Aorta (tissue), 5 donors: Measurements from ENCODE around the gene ACSF3. TPM values are rescaled to one million over a fixed set of nuclear protein-coding genes. Genes with fewer than 3 reads are reported as not detected.

Experiments used
- ATAC-seq: fragments of 200-7000 bp; cut with Tn5 transposase; one replicate; pipeline ENCODE4 v1.9.1; 2022; ENCODE audit warnings: moderate library complexity; ENCODE audit not compliant: low FRiP score
- DNase-seq, 2 donors: peaks; one replicate each; pipeline ENCODE4 v3.0.0-alpha.2; 2020
- H3K27ac ChIP-seq, 2 donors: one replicate each; pipeline ENCODE4 v1.5.1; 2013; ENCODE audit warnings: low read length in 2 of 2, mild to moderate bottlenecking in 2 of 2, moderate library complexity in 2 of 2, control low read depth in 1 of 2, inconsistent platforms in 1 of 2, low read depth in 1 of 2
- H3K27me3 ChIP-seq, 2 donors: one replicate each; pipeline ENCODE4 v1.6.1; 2013; ENCODE audit warnings: control low read depth in 1 of 2, low read length in 1 of 2, mild to moderate bottlenecking in 1 of 2, moderate library complexity in 1 of 2; ENCODE audit not compliant: insufficient read depth in 2 of 2, control insufficient read depth in 1 of 2
- H3K36me3 ChIP-seq, 2 donors: one replicate each; pipeline ENCODE4 v1.6.1; 2013; ENCODE audit warnings: control low read depth in 1 of 2, low read length in 1 of 2, mild to moderate bottlenecking in 1 of 2; ENCODE audit not compliant: insufficient read depth in 2 of 2, control insufficient read depth in 1 of 2
- H3K4me1 ChIP-seq, 2 donors: one replicate each; pipeline ENCODE4 v1.6.1; 2013; ENCODE audit warnings: low read length in 2 of 2, control low read depth in 1 of 2, mild to moderate bottlenecking in 1 of 2, moderate library complexity in 1 of 2; ENCODE audit not compliant: insufficient read depth in 2 of 2, control insufficient read depth in 1 of 2
- H3K4me3 ChIP-seq, 2 donors: one replicate each; pipeline ENCODE4 v1.5.1; 2013; ENCODE audit warnings: low read length in 2 of 2, control low read depth in 1 of 2, mild to moderate bottlenecking in 1 of 2
- H3K9me3 ChIP-seq: one replicate; pipeline ENCODE4 v1.6.1; 2013; ENCODE audit warnings: mild to moderate bottlenecking, low read length; ENCODE audit not compliant: control insufficient read depth
- WGBS, 2 donors: extraction: QIAGEN DNeasy Blood & Tissue Kit; methylation state at CpG; one replicate each; pipeline ENCODE4 v1.1.7; 2013; 5-methylcytosine and 5-hydroxymethylcytosine counted together
- intact Hi-C, 2 donors: fragments of 100-400 bp; cut with DNase I; formaldehyde crosslinking; loops; one replicate each; pipeline versions ENCODE4 v1.14.2 to v1.15.0; 2022
- polyA plus RNA-seq, 2 donors: library from polyadenylated mRNA; stranded (reverse); fragments of 200-250 nt; gene quantifications; one replicate each; pipeline ENCODE4 v1.2.3, GENCODE V29; 2013
- total RNA-seq, 2 donors: library from RNA; stranded (reverse); fragmentation: NEBNext Ultra II Directional; extraction: Animal tissue kit (Norgen Biotek cat#: 25700); gene quantifications; one replicate each; pipeline ENCODE4 v1.2.1, GENCODE V29; 2021
- donor health status: healthy with polysubstance abuse.
- donor health status: Bipolar disorder and iron deficiency.
- donor health status: DM: no; HTN: no; CAD: no.
- donor health status: DM: no; HTN: no; CAD: no.
- donor health status: DM: yes; HTN: yes; CAD: no.

The ACSF3 gene
- total and polyA plus RNA-seq, 4 donors = 19.3 to 48.4 (median 26.6) TPM

DNA sequence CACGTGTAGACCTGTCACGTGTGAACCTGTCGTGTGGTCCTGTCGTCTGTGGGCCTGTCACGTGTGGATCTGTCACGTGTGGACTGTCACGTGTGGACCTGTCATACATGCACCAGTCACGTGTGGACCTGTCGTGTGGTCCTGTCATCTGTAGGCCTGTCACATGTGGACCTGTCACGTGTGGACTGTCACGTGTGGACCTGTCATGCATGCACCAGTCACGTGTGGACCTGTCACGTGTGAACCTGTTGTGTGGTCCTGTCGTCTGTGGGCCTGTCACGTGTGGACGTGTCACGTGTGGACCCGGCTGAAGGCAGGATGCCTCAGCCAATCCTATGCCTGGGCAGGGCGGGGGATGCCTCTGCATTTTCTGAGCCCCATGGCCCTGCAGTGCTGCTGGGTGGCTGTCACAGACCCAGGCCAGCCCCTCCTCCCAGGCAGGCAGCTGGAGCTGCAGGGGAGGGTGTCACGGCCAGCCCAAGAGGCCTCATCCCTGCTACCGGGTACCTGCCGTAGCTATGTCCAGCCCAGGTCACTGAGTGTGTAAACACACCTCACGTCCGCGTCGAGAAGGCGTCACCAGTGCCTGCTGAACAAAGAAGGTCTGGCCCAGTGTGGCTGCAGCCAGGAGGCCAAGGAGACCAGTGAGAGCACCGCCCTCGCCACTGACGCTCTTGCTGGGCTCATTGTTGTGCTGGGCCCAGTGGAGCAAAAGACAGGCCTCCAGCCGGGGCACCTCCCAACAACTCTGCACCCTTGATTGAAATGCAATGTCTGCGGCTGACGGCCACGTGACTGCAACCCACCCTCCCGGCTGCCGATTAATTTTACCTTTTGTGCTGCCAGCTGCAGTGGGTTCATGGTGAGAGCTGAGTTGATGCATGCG is 18.6 kb upstream of the ACSF3 start:
- Histone ChIP-seq H3K4me1 (no peaks in the 10 kb centered on the region), H3K27ac (no peak overlapping the region), H3K27me3 (no peaks in the 10 kb centered on the region), H3K4me3 (no peak overlapping the region), H3K36me3 (no peaks in the 10 kb centered on the region), H3K9me3 (no peaks in the 10 kb centered on the region)
- intact Hi-C loops = no loop called here
- DNase-seq (no peak), ATAC-seq (no peak)
- 94% methylated on average over 37 of the region's 37 CpGs for WGBS, 2 donors

DNA sequence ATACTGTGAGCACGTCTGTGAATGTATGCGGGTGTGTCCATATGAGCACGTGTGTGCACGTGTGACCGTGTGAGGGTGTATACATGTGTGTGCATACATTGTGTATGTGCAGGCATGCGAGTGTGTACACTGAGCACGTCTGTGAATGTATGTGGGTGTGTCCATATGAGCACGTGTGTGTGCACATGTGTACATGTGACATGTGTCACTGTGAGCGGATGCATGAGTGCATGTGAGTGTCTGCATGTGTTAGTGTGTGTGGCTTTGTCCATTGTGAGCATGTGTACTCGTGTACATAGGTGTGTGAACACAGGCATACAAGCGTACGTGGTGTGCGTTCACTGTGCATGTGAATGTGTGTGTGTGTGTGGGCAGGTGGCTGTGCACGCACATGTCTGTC is 17.5 kb upstream of the ACSF3 start:
- no peak for ATAC-seq
- H3K27me3 ChIP-seq = no peaks in the 10 kb centered on the region

DNA sequence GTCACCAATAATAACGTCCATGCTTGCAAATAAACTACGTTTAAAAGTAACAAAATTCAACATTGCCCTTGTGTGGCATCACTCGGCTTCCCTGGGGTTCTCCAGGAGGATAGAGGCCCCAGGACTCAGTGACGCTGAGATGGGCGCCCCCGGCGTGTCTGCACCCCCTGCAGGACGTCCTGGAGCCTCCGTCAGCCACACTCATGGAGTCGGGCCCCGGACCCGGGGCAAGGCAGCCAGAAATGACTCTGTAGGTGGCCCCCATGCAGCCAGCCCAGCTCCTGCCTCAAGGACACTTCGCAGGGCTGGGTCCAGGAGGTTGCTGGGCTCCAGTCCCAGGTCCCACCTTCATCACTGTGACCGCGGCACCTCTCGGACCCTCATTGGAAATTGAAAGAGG is 16.6 kb upstream of the ACSF3 start:
- Histone ChIP-seq H3K27me3 (no peaks in the 10 kb centered on the region), H3K4me1 (no peaks in the 10 kb centered on the region), H3K9me3 (no peaks in the 10 kb centered on the region), H3K27ac (no peak overlapping the region), H3K36me3 (no peaks in the 10 kb centered on the region), H3K4me3 (no peak overlapping the region)
- 91% methylated on average over 16 of the region's 16 CpGs for WGBS, 2 donors
- DNase-seq = no peak
- ATAC-seq = no peak
- intact Hi-C loops = no loop called here

More for the DNA sequence above, 17.5 kb upstream of the ACSF3 start:
- WGBS, 2 donors = 95% methylated on average over 14 of the region's 14 CpGs
- no peaks in the 10 kb centered on the region for H3K9me3 ChIP-seq
- no peak for DNase-seq
- no peaks in the 10 kb centered on the region for H3K4me1 ChIP-seq
- no peak overlapping the region for H3K27ac ChIP-seq
- no peaks in the 10 kb centered on the region for H3K36me3 ChIP-seq
- intact Hi-C loops = no loop called here
- no peak overlapping the region for H3K4me3 ChIP-seq

DNA sequence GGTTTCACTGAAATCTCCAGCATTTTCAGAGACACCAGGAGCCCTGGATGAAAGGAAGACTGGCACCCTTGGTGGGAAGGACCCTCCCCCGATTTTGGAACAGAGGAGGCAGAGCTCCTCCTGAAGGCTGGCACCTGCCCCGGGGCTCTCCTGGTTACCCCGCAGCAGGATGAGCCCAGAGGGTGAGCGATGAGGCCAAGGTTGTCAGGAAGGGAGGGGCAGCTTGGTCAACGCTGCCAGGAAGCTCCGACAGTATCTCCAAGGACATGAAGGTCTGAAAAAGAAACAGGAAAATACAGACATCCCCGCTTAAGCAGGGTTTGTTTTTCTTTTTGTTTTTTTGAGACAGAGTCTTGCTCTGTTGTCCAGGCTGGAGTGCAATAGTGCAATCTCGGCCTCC is 15.5 kb upstream of the ACSF3 start:
- ATAC-seq = no peak
- WGBS, 2 donors = 84 to 88% methylated on average over 8 of the region's 8 CpGs
- H3K36me3 ChIP-seq = no peaks in the 10 kb centered on the region
- DNase-seq = no peak
- H3K4me1 ChIP-seq = no peaks in the 10 kb centered on the region
- intact Hi-C loops = no loop called here
- H3K27me3 ChIP-seq = no peaks in the 10 kb centered on the region
- no peak overlapping the region for H3K27ac ChIP-seq
- H3K9me3 ChIP-seq = no peaks in the 10 kb centered on the region
- H3K4me3 ChIP-seq = no peak overlapping the region

DNA sequence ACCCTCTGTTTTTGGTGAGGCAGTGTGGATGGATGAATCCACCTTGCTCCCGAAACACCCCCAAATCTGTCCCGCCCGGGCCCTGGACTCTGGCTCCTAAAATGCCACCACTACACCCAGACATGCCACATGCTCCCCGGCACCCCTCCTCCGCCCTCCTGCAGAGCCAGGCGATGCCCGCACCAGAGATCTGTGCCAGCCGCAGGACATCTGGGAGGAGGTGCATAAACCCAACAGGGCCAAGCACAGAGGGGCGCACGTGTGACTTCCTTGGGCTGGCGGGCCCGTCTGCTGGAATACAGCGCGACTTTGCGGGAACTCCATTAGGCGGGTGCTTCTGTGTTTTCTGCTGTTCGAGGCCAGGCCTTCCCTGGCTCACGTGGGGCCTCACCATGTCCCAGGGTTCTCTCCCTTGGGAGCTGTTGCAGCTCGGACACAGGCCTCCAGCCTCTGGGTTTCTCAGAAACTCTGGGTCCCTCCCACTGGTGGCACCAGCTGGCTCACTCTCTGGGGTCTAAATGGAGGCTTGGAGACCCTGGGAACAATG is 14.1 kb upstream of the ACSF3 start:
- no peaks in the 10 kb centered on the region for H3K9me3 ChIP-seq
- no peak for ATAC-seq
- no peak for DNase-seq
- no peaks in the 10 kb centered on the region for H3K36me3 ChIP-seq
- H3K4me1 ChIP-seq = no peaks in the 10 kb centered on the region
- no peaks in the 10 kb centered on the region for H3K27me3 ChIP-seq
- WGBS, 2 donors = 72 to 76% methylated on average over 14 to 19 of the region's 19 CpGs
- no peak overlapping the region for H3K4me3 ChIP-seq
- H3K27ac ChIP-seq = no peak overlapping the region
- intact Hi-C loops = no loop called here

DNA sequence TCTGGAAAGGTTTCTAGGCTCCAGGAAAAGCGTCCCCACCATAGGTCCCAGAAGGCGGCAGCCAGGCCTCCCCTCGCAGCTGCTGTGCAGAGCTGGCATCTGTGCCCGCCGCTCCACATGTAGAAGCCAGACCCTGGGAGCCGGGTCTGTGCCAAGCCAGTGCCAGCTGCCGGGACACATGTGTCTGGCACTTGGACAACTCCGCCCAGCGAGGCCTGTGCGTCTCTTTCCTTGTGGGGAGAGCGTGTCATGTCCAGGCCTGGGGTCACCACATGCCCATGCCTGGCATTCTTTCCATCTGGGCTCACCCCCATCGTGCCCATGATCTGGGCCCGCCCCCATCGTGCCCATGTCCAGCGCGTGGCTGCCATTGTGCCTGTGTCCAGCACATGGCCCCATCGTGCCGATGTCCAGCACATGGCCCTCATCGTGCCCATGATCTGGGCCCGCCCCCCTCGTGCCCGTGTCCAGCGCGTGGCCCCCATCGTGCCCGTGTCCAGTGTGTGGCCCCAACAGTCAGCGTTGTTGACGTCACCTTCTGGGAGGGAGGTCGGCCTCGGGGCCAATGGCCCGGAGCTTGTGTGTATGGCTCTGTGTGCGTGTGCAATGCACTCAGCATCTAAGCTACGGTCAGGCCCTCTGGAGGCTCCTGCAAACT is 13.3 kb upstream of the ACSF3 start:
- Histone ChIP-seq H3K27me3 (no peaks in the 10 kb centered on the region), H3K4me1 (no peaks in the 10 kb centered on the region), H3K27ac (no peak overlapping the region), H3K4me3 (no peak overlapping the region), H3K36me3 (no peaks in the 10 kb centered on the region), H3K9me3 (no peaks in the 10 kb centered on the region)
- ATAC-seq (no peak), DNase-seq (no peak)
- 73 to 80% methylated on average over 31 to 33 of the region's 33 CpGs for WGBS, 2 donors
- intact Hi-C loops = no loop called here

DNA sequence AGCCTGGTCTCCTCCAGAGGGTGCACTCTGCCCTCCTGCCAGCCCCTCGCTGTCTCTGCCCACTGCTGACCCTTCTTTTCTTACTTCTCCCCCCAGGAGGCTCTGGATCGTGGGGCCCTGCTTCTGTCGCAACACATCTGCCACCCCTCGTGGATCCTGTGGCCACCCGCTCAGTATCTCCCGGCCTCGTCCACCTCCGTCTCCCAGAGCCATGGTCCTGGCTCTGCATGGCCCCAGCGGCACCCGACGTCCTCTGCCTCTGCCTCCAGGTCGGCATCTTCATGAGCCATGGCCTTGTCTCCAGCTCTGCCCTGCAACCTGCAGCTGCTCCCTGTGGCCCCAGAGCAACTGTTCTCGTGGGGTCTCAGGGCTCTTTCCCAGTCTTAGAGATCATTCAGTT is 12.1 kb upstream of the ACSF3 start:
- H3K36me3 ChIP-seq = no peaks in the 10 kb centered on the region
- intact Hi-C loops = no loop called here
- H3K4me1 ChIP-seq = no peaks in the 10 kb centered on the region
- H3K27ac ChIP-seq = no peak overlapping the region
- H3K4me3 ChIP-seq = no peak overlapping the region
- ATAC-seq (no peak), DNase-seq (no peak)
- WGBS, 2 donors = 83 to 85% methylated on average over 13 of the region's 13 CpGs
- no peaks in the 10 kb centered on the region for H3K27me3 ChIP-seq
- no peaks in the 10 kb centered on the region for H3K9me3 ChIP-seq

DNA sequence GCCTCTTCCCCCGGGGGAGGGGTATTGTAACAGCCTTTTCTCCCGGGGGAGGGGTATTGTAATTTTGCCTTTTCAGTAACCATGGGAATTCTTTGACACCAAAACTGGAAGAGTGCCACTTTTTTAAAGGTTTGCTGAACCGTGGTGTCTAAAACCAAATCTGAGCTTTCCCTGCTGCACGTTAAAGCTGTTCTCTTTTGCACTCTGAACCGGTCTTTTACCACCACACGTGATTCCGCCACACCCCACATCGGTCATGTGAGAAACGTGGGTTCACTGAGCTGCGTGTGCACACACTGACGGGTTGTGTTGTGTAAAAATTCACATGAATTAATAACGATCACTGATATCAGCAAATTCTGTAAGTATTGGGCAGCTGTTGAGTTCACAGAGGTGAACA is 9.2 kb upstream of the ACSF3 start:
- no peak for ATAC-seq
- intact Hi-C loops = no loop called here
- H3K36me3 ChIP-seq = no peaks in the 10 kb centered on the region

More for the DNA sequence above, 9.2 kb upstream of the ACSF3 start:
- no peak overlapping the region for H3K4me3 ChIP-seq
- H3K9me3 ChIP-seq = no peaks in the 10 kb centered on the region
- no peaks in the 10 kb centered on the region for H3K27me3 ChIP-seq
- no peak overlapping the region for H3K27ac ChIP-seq
- 63 to 68% methylated on average over 12 of the region's 12 CpGs for WGBS, 2 donors
- H3K4me1 ChIP-seq = no peaks in the 10 kb centered on the region
- no peak for DNase-seq
